ENCODE results near the gene SYNJ2BP.

The SYNJ2BP gene

DNA sequence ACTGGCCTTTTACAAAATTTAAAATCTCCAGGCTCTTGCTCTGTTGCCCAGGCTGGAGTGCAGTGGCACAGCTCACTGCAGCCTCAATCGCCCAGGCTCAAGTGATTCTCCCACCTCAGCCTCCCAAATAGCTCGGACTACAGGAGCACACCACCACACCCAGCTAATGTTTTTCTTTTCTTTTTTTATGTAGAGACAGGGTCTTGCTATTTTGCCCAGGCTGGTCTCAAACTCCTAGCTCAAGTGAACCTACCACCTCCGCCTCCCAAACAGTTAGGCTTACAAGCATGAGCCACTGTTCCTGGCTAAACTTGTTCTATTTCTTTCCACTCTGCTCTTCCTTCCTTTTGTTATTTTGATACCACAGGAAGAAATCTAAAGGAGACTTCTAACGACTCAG lies 15.2 kb downstream of the SYNJ2BP start:
- no peak for DNase-seq
- TF ChIP-seq GATA1 (IDR thresholded peaks at IDR 0.05; ENCODE audit: low read depth, low read length) (no peak), POLR2A (IDR thresholded peaks at IDR 0.05; ENCODE audit: low read length) (no peak)

DNA sequence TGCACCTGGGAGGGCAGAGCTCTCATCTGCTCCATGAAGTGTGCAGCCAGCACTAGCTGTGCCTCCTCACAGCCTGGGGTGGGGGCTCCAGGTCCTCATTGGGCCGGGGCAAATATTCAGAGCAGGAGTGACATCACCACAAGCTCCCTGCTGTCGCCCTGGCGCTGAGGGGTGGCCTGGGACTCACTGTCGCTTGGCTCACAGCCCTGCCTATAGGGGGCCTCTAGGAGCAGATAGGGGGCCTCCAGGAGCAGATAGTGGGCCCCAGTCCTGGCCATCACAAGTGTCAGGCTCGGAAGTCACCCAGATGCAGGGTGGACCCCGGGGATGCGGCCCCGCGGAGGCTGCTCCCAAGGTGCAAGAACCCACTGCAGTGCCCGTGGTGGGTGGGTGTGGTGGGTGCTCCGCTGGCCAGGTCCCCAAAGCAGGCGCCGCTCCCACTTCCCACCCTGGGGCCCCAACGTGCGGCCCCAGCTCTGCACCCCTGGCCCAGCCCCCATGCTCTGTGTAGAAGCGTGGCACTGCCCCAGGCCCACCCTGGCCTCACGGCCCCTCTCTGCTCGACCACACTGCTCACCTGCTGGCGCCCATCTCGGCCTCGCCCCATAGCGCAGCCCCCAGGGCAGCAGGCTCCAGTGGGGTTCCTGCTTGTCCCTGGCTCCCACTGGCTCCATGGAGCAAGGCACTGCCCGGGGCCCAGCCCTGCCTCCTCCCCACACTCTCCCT lies 18.0 kb downstream of the SYNJ2BP start:
- no peak for TF ChIP-seq POLR2A (IDR thresholded peaks at IDR 0.05; ENCODE audit: low read length)
- TF ChIP-seq GATA1 (IDR thresholded peaks at IDR 0.05; ENCODE audit: low read depth, low read length) = no peak
- no peak for DNase-seq

- TF ChIP-seq GATA1 (IDR thresholded peaks at IDR 0.05; ENCODE audit: low read depth, low read length) (no peak), POLR2A (IDR thresholded peaks at IDR 0.05; ENCODE audit: low read length) (no peak)
- DNase-seq = no peak
Measured at GRCh38 chr14:70398280-70398679, 18.6 kb downstream of the SYNJ2BP start.

- no peak for TF ChIP-seq GATA1 (IDR thresholded peaks at IDR 0.05; ENCODE audit: low read depth, low read length)
- TF ChIP-seq POLR2A (IDR thresholded peaks at IDR 0.05; ENCODE audit: low read length) = no peak
- no peak for DNase-seq
Measured at GRCh38 chr14:70397746-70398145, 19.1 kb downstream of the SYNJ2BP start.

DNA sequence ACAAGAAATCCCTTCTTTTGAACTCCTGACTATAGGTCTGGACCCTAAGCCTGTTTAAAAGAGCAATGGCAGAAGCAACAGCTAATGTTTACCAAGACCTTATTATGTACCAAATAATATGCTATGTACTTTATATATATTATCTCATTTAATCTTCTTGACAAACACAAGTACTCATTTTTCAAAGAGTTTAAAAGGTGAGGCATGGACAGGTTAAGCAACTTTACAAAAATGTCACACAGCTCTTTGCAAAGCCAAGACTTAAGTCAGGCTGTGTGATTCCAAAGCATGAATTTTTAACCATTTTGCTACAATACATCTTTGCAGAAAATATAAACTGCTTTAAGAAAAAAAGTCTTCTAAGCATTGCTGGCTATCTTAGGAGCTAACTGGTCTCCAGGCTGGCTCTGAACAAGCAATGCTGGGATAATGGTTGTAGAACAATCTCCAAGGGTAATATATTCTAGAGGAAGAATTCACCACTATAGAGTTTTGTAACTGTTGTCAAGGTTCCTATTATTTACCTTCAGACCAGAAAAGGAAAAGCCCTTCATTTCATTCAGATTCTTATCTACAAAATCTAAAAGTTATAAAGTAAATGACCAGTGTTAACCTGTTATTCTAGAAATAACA lies 22.1 kb downstream of the SYNJ2BP start:
- no peak for DNase-seq

GRCh38 chr14:70392676-70393075 lies 24.2 kb downstream of the SYNJ2BP start:
- TF ChIP-seq GATA1 (IDR thresholded peaks at IDR 0.05; ENCODE audit: low read depth, low read length) (no peak), POLR2A (IDR thresholded peaks at IDR 0.05; ENCODE audit: low read length) (no peak)
- no peak for DNase-seq

More for the DNA sequence above, 22.1 kb downstream of the SYNJ2BP start:
- no peak for TF ChIP-seq POLR2A (IDR thresholded peaks at IDR 0.05; ENCODE audit: low read length)
- no peak for TF ChIP-seq GATA1 (IDR thresholded peaks at IDR 0.05; ENCODE audit: low read depth, low read length)

DNA sequence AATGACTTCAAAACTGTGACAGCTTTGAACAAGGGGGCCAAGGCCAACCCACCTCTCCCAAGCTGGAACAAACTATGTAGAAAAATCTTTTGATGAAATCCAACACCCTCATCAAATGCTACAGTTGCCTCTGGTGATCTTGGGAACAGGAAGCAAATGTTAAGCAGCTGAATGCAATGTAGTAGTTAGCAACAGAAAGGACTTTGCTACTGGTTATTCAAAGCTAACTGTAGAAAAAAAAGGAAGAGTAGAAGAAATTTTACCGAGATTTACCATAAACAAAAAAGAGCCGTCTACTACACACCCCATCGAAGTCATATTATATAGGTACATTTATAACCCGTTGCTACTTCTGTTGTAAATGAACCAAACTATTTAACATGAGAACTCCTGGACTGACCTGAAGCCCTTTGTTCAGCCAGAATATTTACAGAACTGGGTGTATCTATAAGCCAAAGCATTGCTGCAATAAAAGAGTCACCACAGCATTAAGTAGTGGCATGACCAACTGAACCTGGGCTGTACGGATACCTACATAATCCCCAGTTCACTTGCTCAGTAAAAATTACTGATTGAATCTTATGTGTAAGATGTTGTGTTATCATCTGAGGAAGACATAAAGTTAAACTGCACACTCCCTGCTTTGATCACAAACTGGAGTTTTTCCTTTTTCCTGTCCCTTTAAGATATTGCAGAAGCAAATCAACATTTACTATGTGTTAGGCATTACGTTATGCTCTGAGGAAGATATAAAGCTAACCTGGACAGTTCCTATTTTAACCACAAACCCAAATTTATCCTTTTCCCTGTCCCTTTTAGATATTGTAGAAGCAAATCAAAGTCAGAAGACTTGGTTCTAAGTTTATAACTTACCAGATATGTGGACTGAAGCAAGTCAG lies 25.1 kb downstream of the SYNJ2BP start:
- DNase-seq = no peak
- no peak for TF ChIP-seq POLR2A (IDR thresholded peaks at IDR 0.05; ENCODE audit: low read length)
- no peak for TF ChIP-seq GATA1 (IDR thresholded peaks at IDR 0.05; ENCODE audit: low read depth, low read length)

- no peak for DNase-seq
Measured at GRCh38 chr14:70382536-70382935, 34.4 kb downstream of the SYNJ2BP start.

GRCh38 chr14:70380824-70381223 lies 36.1 kb downstream of the SYNJ2BP start:
- no peak for TF ChIP-seq GATA1 (IDR thresholded peaks at IDR 0.05; ENCODE audit: low read depth, low read length)
- no peak for TF ChIP-seq POLR2A (IDR thresholded peaks at IDR 0.05; ENCODE audit: low read length)

More at GRCh38 chr14:70382536-70382935, 34.4 kb downstream of the SYNJ2BP start:
- TF ChIP-seq GATA1 (IDR thresholded peaks at IDR 0.05; ENCODE audit: low read depth, low read length) (no peak), POLR2A (IDR thresholded peaks at IDR 0.05; ENCODE audit: low read length) (no peak)

GRCh38 chr14:70378696-70379095 lies 38.2 kb downstream of the SYNJ2BP start:
- DNase-seq = no peak
- TF ChIP-seq POLR2A (IDR thresholded peaks at IDR 0.05; ENCODE audit: low read length) (no peak), GATA1 (IDR thresholded peaks at IDR 0.05; ENCODE audit: low read depth, low read length) (no peak)

More at GRCh38 chr14:70380824-70381223, 36.1 kb downstream of the SYNJ2BP start:
- DNase-seq = no peak
